AG08395 (cell line): Measurements from ENCODE around the gene PSMG2.
A peak's percentile ranks its signal among the peaks of the same experiment; 100 is the strongest.

Experiments used
- DNase-seq: peaks from one replicate; pipeline ENCODE4 v3.0.0; 2012; ENCODE audit warnings: mixed read lengths, low spot score

The PSMG2 gene

DNA sequence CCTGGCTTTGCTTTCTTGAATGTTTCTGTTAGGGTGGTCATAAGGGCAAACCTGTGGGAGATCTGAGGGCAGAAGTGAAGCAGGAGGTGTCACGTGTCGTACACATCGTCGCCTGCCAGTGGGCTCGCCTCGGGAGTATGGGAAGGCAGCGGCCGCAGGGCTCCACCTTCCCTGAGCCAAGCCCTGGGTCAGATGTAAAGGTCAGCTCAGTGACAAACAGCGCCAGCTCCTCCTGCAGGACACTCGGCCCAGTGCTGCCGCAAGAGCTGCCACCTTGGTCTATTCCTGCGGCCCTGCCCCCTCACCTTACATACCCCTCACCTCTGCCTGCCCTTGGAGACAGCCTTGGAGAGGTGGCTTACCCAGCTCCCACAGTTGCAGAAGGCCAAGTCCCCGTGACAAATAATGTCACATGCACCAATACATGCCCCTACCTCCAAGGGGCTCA, 64.2 kb downstream of the PSMG2 start:
- no peak for DNase-seq

DNA sequence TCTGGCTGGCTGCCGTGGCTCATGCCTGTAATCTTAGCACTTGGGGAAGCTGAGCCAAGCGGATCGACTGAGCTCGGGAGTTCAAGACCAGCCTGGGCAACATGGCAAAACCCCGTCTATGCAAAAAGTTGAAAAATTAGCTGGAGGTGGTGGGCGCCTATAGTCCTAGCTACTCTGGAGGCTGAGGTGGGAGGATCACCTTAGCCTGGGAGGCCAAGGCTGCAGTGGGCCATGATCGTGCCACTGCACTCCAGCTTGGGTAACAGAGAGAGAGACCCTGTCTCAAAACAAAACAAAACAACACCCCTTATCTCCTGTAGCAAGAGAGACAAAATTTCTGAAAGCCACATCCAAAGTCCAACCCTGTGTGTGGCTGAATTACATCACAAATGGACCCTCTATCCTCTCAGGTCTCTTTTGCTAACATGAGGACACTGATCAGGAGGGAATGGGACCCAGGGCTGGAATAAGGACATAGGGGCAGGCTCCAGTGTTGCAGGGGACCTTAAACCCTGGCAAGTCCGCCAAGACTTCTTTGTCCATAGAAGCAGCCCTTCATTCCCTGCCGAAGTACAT, 64.8 kb downstream of the PSMG2 start:
- DNase-seq, result no peak

DNA sequence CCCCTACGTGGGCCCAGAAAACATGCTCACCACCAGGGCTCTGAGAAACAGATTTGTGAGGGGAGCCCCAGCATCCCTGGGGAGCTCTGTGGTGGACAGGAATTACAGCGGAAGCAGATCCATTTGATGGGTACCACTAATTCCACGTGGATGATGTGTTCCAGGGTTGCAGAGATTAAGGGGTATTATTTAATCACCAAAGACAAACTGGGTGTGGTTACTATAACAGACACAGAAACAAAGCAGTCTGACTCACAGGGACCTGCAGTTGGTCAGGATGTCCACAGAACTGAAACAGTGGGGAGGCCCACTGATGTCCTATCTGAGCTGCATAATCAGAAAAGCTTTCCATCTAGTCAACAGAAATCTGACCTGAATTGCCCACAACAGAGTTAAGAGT, 65.8 kb downstream of the PSMG2 start:
- peak; percentile 59 for DNase-seq

DNA sequence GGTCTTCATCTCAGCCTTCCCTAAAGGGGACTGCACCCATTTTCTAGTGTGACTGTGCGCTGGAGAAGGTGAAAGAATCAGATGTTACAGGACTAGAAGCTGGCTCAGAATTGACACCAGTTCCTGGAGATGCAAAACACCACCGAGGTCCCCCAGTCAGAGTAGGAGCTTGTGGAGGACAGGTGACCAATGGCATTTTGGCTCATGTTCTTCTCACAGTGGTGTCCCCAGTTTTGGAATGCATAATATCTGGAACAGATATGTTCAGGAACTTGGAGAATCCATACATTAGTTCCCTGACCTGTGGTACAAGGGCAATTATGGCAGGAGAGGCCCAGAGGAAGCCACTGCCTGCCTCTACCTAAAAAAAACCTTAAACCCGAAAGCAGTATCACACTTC, 66.3 kb downstream of the PSMG2 start:
- no peak for DNase-seq

DNA sequence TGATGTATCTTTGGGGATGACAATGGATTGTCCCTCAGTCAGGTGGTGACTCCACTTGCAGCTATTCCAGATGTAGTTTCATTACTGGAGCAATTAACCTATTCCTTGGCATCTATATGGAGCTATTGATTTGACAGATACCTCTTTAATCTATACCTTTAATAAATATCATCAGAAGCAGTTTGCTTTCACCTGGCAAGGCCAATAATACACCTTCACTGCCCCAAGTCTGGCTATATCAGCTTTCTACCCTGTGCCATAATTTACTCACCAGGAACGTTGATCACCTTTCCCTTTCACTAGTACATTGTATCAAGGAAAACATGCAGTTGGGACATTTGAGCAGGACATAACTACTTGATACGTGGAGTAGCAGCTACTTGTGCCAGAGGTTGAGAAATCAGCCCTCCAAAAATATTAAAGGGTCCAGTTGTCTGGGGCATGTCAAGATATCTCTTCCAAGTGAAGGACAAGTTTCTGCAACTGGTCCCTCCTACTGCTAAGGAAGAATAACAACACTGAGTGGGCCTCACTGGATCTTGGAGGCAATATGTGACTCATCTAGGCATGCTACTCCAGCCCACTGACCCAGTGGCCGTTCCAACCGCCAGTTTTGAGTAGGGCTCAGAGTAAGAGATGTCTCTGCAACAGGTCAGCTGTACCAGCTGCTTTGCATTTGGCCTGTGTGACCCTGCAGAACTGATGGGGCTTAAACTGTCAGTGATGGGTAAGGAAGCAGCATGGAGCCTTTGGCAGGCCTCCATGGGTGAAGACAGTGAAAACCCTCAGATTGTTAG, 67.0 kb downstream of the PSMG2 start:
- DNase-seq, result no peak

DNA sequence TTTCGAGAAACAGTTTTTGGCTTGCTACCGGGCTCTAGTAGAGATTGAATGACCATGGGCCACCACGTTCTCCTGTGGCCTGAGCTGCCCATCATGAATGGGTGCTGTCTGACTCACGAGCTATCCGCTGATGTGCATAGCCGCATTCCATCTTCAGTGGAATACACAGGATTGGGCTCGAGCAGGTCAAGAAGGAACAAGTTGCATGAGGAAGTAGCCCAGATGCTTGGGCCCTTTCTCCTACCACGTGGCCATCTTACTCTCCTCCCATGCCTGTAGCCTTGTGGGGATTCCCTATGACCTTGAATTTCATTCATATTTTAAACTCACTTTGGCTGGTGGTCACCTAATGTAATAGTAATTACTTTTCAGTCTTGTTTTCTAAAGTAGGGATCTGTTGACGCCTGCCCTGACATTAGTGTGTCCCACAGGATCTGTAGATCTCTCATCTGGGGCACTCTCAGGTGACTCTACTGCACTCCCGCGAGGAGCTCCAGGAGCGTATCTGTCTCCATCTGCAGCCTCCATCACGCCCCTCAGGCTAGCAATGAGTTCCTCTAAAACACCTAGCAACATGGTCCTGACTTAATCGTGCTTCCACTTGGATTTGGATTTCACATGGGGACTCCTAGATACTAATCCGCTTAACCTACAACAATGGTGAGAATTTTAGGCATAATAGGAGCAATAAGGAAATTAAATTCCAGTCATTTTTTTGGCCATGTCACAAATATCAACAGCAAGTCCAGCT, 67.8 kb downstream of the PSMG2 start:
- DNase-seq, result no peak

DNA sequence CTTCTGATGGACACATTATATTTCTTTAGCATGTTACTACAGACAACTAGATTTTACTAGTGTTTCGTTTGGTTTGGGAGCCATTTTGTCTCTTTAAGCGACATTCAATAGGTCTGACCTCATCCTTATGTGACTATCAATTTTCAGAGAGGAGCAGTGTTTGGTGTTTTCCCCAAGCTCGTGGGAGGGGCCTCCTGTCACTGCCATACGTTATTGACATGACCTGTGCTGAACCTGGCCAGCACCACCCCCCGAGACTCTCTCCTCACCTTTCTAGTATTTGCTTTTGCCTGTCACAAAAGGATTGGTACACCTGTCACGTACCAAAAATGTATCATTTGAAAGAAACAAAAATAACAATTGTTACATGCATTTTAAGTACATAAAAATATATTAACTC, 69.3 kb downstream of the PSMG2 start:
- DNase-seq, result no peak

DNA sequence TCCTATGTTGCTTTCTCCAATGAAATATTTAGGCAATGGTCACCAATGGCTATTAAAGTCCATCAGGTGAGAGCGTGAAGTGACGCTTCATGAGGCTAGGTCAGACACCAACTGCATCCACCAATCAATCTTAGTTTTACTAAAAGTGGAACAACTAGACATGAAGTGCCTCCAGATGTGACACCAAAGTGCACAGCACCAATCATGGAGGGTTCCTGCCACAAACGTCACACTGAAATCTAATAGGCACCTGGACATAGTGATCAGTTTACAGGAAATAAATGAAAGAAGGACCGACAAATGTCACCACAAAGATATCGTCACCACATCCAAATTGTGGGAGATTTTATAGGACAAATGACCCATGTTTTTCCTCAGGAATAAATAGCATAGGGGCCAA, 70.5 kb downstream of the PSMG2 start:
- no peak for DNase-seq

DNA sequence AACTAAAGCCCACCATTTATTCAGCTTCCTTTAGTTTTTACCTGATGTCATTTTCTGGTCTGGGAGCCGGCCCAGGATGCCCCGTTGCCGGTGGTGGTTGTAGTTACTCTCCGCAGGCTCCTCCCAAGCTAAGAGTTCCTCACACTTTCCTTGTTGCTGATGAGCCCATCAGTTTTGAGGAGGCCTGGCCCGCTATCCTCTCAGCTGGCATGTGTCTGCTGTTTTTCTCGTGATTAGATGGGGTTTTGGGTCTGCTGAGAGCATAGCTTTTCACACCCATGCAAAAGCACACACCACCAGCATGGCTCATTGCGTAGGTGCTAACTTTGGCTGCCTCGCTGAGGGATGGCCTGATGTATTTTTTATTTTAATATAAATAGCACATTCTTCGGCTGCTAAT, 72.1 kb downstream of the PSMG2 start:
- DNase-seq, result no peak
